ENCODE data around the gene RCAN3.
A peak's percentile ranks its signal among the peaks of the same experiment; 100 is the strongest.
"Not testable (repeated sequence)": the region's sequence is repeated elsewhere in the genome, so short reads cannot be mapped to it uniquely, and the experiment has no call there.

The RCAN3 gene

GRCh38 chr1:24502709-24503058, at the start of gene RCAN3:
RCAN3 (plus strand) TSS chr1:24502836; CDS start chr1:24514373, 11,537 bp downstream.
- peak within 1 kb of the TSS; percentile 78 for H3K4me3 ChIP-seq (ENCODE audit: low read length)
- DNase-seq (ENCODE audit: low read depth) = peak; percentile 83
- TF ChIP-seq CTCF (conservative IDR thresholded peaks at IDR 0.05; ENCODE audit: low read length) = no peak

- DNase-seq (ENCODE audit: low read depth) = no peak
- TF ChIP-seq CTCF (conservative IDR thresholded peaks at IDR 0.05; ENCODE audit: low read length) = no peak
Measured at GRCh38 chr1:24452922-24453485, 49.6 kb upstream of the RCAN3 start.

GRCh38 chr1:24454673-24455072, 48.0 kb upstream of the RCAN3 start:
- H3K4me3 ChIP-seq (ENCODE audit: low read length) = no peak overlapping the region
- no peak for TF ChIP-seq CTCF (conservative IDR thresholded peaks at IDR 0.05; ENCODE audit: low read length)
- DNase-seq (ENCODE audit: low read depth) = no peak

More at GRCh38 chr1:24452922-24453485, 49.6 kb upstream of the RCAN3 start:
- no peak overlapping the region for H3K4me3 ChIP-seq (ENCODE audit: low read length)

- no peak for TF ChIP-seq CTCF (conservative IDR thresholded peaks at IDR 0.05; ENCODE audit: low read length)
- DNase-seq (ENCODE audit: low read depth) = no peak
- H3K4me3 ChIP-seq (ENCODE audit: low read length) = no peak overlapping the region
Measured at GRCh38 chr1:24455272-24455671, 47.4 kb upstream of the RCAN3 start.

- DNase-seq (ENCODE audit: low read depth) = no peak
- TF ChIP-seq CTCF (conservative IDR thresholded peaks at IDR 0.05; ENCODE audit: low read length) = no peak
- no peak overlapping the region for H3K4me3 ChIP-seq (ENCODE audit: low read length)
Measured at GRCh38 chr1:24457866-24458265, 44.8 kb upstream of the RCAN3 start.

GRCh38 chr1:24459551-24460266, 42.9 kb upstream of the RCAN3 start:
- no peak for TF ChIP-seq CTCF (conservative IDR thresholded peaks at IDR 0.05; ENCODE audit: low read length)
- no peak overlapping the region for H3K4me3 ChIP-seq (ENCODE audit: low read length)
- DNase-seq (ENCODE audit: low read depth) = no peak

GRCh38 chr1:24462128-24462527, 40.5 kb upstream of the RCAN3 start:
- peak; percentile 27 for DNase-seq (ENCODE audit: low read depth)
- not testable (repeated sequence) for H3K4me3 ChIP-seq (ENCODE audit: low read length)

Measured in AG10803 (cell line).